Measurements from ENCODE around the gene HSD3B7. TPM values are rescaled to one million over a fixed set of nuclear protein-coding genes. Genes with fewer than 3 reads are reported as not detected.

Gene HSD3B7
- total RNA-seq, 1 experiment from 2014 or later = 5.4 TPM

- in situ Hi-C loops (cut with HindIII; ENCODE audit: low pct_unique_long_range_greater_than_20kb, low sequenced_read_pairs) = no loop called here
- H3K9me3 ChIP-seq (ENCODE audit: control insufficient read depth, insufficient read depth, low read depth, low read length) = no peaks in the 10 kb centered on the region
- ChIA-PET CTCF (no interaction called here), POLR2A (no interaction called here)
- DNase-seq (ENCODE audit: low read depth, low spot score) = no peak
- ATAC-seq = no peak
- peaks cover 3% of the 10 kb centered on the region; the same call in 1 of the 2 replicates for H3K36me3 ChIP-seq (ENCODE audit: control insufficient read depth, insufficient read depth, low read length)
- intact Hi-C loops (cut with micrococcal nuclease; ENCODE audit: unreplicated experiment) = no loop called here
- H3K4me1 ChIP-seq (ENCODE audit: control insufficient read depth, insufficient read depth, low read length) = no peaks in the 10 kb centered on the region; the same call in 1 of the 2 replicates
- BruUV-seq (replicated peaks) = no TSS peak
- peak; percentile 22; the same call in 1 of the 2 replicates for TF ChIP-seq CTCF (IDR thresholded peaks at IDR 0.05)
- TF ChIP-seq TCF7L2 (IDR thresholded peaks at IDR 0.05; ENCODE audit: low read depth, low read length) = no peak
- H3K27me3 ChIP-seq (ENCODE audit: control insufficient read depth, insufficient read depth, low read length) = no peaks in the 10 kb centered on the region
- no peak overlapping the region for H3K27ac ChIP-seq (ENCODE audit: low read length)
- H3K4me3 ChIP-seq (ENCODE audit: low read depth in 2 of 2, low read length in 2 of 2) = no peak overlapping the region
Observed at GRCh38 chr16:30979170-30980022, 5.6 kb upstream of the HSD3B7 start.

GRCh38 chr16:30980023-30980371 is 5.0 kb upstream of the HSD3B7 start:
- POLR2A ChIA-PET = no interaction called here
- in situ Hi-C loops (cut with HindIII; ENCODE audit: low pct_unique_long_range_greater_than_20kb, low sequenced_read_pairs) = no loop called here
- peaks cover 3% of the 10 kb centered on the region; the same call in 1 of the 2 replicates for H3K36me3 ChIP-seq (ENCODE audit: control insufficient read depth, insufficient read depth, low read length)

More at GRCh38 chr16:30980023-30980371, 5.0 kb upstream of the HSD3B7 start:
- TF ChIP-seq SIN3A (IDR thresholded peaks at IDR 0.05; ENCODE audit: borderline replicate concordance, insufficient read depth, low read depth, low read length) (no peak), TCF7L2 (IDR thresholded peaks at IDR 0.05; ENCODE audit: low read depth, low read length) (no peak), POLR2AphosphoS5 (IDR thresholded peaks at IDR 0.05; ENCODE audit: low read depth, low read length) (no peak), CTCF (IDR thresholded peaks at IDR 0.05) (no peak; the same call in 1 of the 2 replicates), REST (IDR thresholded peaks at IDR 0.05; ENCODE audit: insufficient read depth in 1 of 2, low read depth in 2 of 2, low read length in 1 of 2) (no peak)
- Histone ChIP-seq H3K9me3 (ENCODE audit: control insufficient read depth, insufficient read depth, low read depth, low read length) (no peaks in the 10 kb centered on the region), H3K4me1 (ENCODE audit: control insufficient read depth, insufficient read depth, low read length) (peaks cover 6% of the 10 kb centered on the region), H3K4me3 (ENCODE audit: low read depth in 2 of 2, low read length in 2 of 2) (no peak overlapping the region), H3K27me3 (ENCODE audit: control insufficient read depth, insufficient read depth, low read length) (no peaks in the 10 kb centered on the region), H3K27ac (ENCODE audit: low read length) (no peak overlapping the region)
- BruUV-seq (replicated peaks) = no TSS peak
- intact Hi-C loops (cut with micrococcal nuclease; ENCODE audit: unreplicated experiment) = no loop called here
- CTCF ChIA-PET = no interaction called here
- DNase-seq (ENCODE audit: low read depth, low spot score) (no peak), ATAC-seq (no peak)
